ENCODE results near the gene PNLIPRP1. TPM values are rescaled to one million over a fixed set of nuclear protein-coding genes. Genes with fewer than 3 reads are reported as not detected.

Gene PNLIPRP1
- total and polyA plus RNA-seq, 10 of the 15 experiments (the other 5 are each of a cell fraction or from before 2014, with no cell fraction given) = 0.74 TPM; not detected in 9

- FAIRE-seq (no peak), DNase-seq (ENCODE audit: low read depth, low spot score) (no peak), ATAC-seq (no peak)
- Histone ChIP-seq H3K36me3 (ENCODE audit: control insufficient read depth in 2 of 2, insufficient read depth in 2 of 2, low read length in 1 of 2) (no peaks in the 10 kb centered on the region), H3K4me1 (ENCODE audit: control insufficient read depth, insufficient read depth, low read length) (no peaks in the 10 kb centered on the region), H2AFZ (ENCODE audit: control insufficient read depth, low read depth, low read length) (no peak overlapping the region), H3K9me3 (replicated peaks; ENCODE audit: control insufficient read depth, insufficient read depth, low read length) (no peaks in the 10 kb centered on the region), H3K4me3 (no peak overlapping the region), H3K4me2 (ENCODE audit: control insufficient read depth, insufficient read depth) (no peak overlapping the region), H3K9ac (ENCODE audit: control insufficient read depth, insufficient read depth, low read length) (no peak overlapping the region), H3K27me3 (replicated peaks in 1 of 2; ENCODE audit: control insufficient read depth in 2 of 2, insufficient read depth in 2 of 2, low read length in 1 of 2) (no peaks in the 10 kb centered on the region), H3K27ac (ENCODE audit: control insufficient read depth, insufficient read depth) (no peak overlapping the region), H3K79me2 (ENCODE audit: control insufficient read depth, insufficient read depth, low read length) (no peaks in the 10 kb centered on the region), H4K20me1 (ENCODE audit: control insufficient read depth, insufficient read depth) (no peaks in the 10 kb centered on the region)
- ChIA-PET POLR2A (no interaction called here), CTCF (no interaction called here), SMC1A (ENCODE audit: uncharacterized antibody, unreplicated experiment) (no interaction called here), RAD21 (ENCODE audit: unreplicated experiment) (no interaction called here)
- TF ChIP-seq KAT2A (conservative IDR thresholded peaks at IDR 0.05; ENCODE audit: control insufficient read depth, low read depth, low read length) = no peak
- no peak for TF ChIP-seq IKZF2 (IDR thresholded peaks at IDR 0.05)
- no peak for TF ChIP-seq ATF2 (IDR thresholded peaks at IDR 0.05; ENCODE audit: low read length)
- TF ChIP-seq EP300 (IDR thresholded peaks at IDR 0.05; ENCODE audit: borderline replicate concordance in 1 of 2, control insufficient read depth in 1 of 2, low read depth in 2 of 2, low read length in 2 of 2) = no peak
- TF ChIP-seq PAX5 (IDR thresholded peaks at IDR 0.05; ENCODE audit: borderline replicate concordance, low read depth, low read length) = no peak
- TF ChIP-seq MAX (IDR thresholded peaks at IDR 0.05; ENCODE audit: low read depth, low read length) = no peak
- no peak for TF ChIP-seq POLR2AphosphoS5 (IDR thresholded peaks at IDR 0.05; ENCODE audit: low read length)
- TF ChIP-seq FOS (IDR thresholded peaks at IDR 0.05; ENCODE audit: borderline replicate concordance, extremely low read depth, insufficient read length) = no peak
- no peak for TF ChIP-seq RAD51 (IDR thresholded peaks at IDR 0.05)
- no peak for TF ChIP-seq ZNF687 (IDR thresholded peaks at IDR 0.05)
- TF ChIP-seq MEF2A (IDR thresholded peaks at IDR 0.05; ENCODE audit: insufficient read depth, low read depth, low read length) = no peak
- no peak for TF ChIP-seq CHD4 (IDR thresholded peaks at IDR 0.05)
- no peak for TF ChIP-seq POLR2AphosphoS2 (IDR thresholded peaks at IDR 0.05; ENCODE audit: low read depth, low read length)
- no peak for TF ChIP-seq MXI1 (IDR thresholded peaks at IDR 0.05; ENCODE audit: low read depth, low read length)
- intact Hi-C loops (cut with micrococcal nuclease; ENCODE audit: unreplicated experiment) = no loop called here
- in situ Hi-C loops (cut with MboI) = no loop called here
- no TSS peak for BruUV-seq (replicated peaks)
These were observed 48.6 kb upstream of the PNLIPRP1 start for GRCh38 chr10:116542007-116542677.
